T1000 (cell line): ENCODE measurements around the gene UBAC1.
A peak's percentile ranks its signal among the peaks of the same experiment; 100 is the strongest.

Experiments
- DNase-seq: peaks from one replicate; lab custom pipeline; 2025; ENCODE audit warnings: mixed read lengths; lab: John Stamatoyannopoulos, UW

The UBAC1 gene

DNA sequence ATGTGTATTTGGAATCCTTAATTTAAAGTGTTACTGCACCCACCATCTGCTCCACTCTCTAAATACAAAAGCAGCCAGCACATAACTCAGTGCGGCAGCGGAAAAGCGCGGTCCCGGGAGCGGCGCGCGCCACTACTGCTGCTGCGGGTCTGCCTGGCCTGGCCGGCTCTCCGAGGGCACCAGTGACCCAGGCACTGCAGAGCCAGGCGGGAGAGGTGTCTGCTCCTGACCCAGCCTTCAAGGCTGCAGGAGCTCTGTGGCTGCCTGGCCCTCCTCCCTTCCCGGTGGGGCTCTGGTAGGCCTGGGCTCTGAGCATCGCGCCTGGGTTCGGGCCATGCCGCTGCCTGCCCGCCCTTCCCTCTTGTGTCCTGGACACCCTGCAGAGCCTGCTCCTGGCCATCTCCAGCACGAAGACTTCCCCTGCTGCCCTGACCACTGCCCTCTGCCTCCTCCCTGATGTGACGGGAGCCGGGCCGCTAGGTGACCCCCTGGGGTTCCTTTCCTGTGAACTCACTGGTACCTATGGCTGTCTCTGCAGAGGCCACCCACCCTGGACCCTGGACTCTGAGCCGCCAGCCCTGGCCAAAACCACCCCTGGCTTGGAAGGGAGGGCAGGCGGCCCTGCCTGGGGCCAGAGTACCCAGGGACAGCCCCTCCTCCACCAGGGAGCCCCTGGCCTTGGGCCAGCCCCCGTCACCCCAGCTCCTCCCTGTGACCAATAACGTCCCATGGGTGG is 32.8 kb upstream of the UBAC1 start:
- DNase-seq = no peak

GRCh38 chr9:135993409-135993742 is 32.2 kb upstream of the UBAC1 start:
- no peak for DNase-seq

DNA sequence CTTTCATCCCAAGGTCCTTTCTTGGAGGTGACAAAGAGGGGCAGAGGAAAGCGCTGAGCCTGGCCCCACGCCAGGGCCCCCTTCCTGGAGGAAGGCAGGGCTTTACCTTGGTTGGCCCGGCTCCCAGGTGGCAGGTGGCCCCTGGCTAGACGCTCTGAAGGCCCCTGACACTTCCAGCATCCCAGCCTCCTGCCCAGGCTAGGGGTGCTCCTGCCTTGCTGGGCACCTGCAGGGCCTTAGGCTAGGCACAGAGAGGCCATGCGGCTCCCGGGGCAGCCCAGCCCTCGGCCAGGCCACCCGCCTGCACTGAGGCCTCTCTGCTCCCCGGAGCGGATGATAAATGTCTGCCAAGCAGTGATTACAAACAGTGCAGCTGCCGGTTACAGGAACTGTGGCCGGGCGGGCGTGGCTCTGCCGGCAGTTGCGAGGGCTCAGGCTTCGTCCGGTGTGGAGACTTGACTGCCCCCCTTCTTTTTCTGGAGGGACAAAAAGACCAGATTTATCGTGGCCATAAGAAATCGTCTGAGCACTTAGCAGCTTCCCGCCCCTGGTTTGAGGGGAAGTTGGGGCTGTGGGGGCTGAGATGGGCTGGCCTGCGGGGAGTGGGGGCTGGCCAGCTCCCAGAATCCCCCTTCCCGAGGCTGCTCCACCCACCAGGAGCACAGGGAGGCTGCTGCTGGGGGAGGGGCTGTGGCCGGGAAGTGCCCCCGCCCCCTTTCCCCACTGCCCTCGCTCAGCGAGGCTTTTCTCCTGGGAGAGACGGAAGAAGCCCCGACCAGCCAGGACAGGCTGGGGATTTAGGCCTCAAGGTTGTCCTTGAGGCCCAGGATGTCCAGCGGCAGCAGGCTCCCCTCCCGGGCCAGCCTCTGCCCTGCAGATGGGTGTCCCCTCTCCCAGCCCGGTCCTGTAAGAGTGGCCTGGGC is 31.6 kb upstream of the UBAC1 start:
- DNase-seq = peak; percentile 51

- DNase-seq = no peak
Measured at GRCh38 chr9:135991771-135992170, 30.6 kb upstream of the UBAC1 start.

DNA sequence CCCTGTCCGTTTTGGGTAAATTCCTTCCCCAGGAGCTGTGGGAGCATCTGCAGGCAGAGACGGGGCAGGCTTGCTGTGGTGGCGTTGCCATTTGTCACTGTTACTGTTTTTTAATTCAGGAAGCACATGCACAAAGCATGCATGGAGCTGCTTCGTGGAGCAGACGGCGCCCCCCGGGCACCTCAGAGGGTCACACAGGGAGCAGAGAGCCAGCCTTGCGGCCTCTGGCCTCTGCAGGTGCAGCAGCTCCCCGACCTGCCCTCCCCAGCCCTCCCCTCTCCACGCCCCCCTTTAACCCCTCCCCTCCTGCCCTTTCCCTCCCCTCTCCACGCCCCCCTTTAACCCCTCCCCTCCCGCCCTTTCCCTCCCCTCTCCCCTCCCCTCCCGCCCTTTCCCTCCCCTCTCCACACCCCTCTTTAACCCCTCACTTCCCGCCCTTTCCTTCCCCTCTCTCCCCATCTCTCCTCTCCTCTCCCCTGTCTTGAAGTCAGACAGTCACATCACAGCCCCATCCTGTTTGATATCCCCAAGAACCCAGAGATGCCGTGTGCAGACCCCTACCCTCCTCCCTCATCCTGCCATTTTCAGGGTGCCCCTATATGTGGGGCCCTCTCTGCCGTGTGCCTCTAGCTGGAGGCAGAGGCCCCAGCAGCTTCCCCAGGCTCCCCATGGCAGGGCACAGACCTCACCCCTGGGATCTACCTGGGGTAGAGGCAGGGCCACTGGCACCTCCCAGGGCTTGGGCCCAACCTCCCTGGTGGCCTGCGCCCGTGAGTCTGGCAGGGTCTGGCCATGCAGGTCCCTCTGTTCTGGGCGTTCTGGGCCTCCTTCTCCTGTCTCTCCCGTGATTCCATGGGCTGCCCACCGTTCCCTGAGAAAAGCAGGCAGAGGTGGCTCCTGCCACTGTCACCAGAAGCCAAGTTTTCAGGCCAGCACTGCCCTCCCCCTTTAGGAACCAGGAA is 29.6 kb upstream of the UBAC1 start:
- no peak for DNase-seq

GRCh38 chr9:135989722-135990467 is 28.7 kb upstream of the UBAC1 start:
- DNase-seq = no peak

DNA sequence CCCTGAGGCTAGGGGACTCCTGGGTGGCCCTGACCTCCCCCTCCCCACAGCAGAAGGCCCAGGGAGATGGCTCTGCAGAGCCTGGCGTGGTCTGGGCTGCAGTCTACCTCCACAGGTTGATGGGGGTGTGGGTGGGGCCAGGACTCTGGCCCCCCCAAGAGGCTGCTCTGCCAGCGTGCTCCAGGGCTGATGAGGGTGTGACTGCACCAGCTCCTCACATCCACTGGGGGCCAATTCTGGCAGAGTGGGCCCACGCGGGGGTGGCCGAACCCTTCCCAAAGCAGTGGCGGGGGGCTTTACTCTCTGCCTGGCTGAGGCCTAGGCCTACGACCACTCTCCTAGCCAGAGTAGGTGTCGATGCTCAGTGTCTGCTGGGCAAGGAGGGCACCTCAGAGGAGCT is 28.0 kb upstream of the UBAC1 start:
- DNase-seq = no peak

DNA sequence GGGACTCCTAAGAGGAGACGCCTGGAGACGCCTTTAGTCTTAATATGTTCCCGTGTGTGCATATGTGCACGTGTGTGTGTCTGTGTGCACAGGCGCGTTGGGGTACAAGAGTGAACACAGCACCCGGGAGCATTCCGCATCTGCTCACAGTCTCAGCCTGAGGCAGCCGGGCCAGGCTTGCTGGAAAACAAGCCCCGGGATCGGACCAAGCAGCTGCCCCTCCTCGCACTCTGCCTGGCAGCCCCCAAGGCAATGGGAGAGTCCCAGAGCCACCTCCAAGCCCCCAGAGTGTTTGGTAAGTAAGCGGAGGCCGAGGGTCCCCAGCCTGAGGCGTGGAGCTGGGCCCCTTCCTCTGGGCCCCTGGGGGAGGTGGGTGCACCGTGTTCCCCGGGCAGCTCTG is 27.3 kb upstream of the UBAC1 start:
- DNase-seq = no peak

DNA sequence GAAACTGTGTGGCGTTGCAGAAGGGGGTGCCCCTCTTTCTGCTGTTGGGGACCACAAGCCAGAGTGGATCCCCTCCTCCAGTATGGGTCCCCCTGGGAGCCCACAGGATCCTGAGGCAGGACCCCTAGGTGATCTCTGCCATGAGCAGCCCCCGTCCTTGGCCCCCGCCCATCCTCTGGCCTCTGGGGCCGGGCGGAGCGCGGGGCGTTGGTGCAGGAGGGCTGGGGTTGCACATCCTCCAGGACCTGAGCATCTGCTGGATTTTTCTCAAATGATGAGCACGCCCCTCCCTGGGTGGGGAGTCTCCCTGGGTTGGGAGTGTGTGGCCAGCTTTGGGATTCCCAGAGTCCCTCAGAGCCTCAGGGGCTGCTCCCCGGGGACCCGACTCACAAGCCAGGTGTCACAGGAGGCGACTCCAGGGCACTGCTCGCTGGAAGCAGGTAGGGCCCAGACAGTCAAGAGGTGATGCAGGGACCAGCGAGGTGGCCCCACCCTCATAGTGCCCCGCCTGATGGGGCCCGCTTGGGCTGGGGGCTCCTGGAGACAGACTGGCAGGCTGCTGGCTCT is 26.7 kb upstream of the UBAC1 start:
- DNase-seq = no peak

DNA sequence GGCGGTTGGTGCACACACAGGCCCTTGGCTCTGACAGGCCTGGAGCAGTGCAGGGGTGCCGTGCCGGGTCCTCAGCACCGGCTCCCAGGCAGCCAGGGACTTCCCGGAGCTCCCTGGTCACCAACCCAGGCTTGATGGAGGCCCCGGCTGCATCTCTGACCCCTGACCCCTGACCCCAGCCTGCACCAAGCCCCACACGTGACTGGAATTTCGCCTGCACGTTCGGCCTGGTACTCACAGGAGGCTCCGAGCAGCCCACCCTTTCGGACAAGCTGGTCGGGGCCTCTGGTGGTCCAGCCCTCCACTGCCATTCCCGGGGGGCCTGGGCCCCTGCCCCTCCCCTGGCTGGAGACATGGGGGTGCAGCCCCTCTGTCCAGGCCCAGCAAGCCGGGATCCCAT is 25.4 kb upstream of the UBAC1 start:
- no peak for DNase-seq

DNA sequence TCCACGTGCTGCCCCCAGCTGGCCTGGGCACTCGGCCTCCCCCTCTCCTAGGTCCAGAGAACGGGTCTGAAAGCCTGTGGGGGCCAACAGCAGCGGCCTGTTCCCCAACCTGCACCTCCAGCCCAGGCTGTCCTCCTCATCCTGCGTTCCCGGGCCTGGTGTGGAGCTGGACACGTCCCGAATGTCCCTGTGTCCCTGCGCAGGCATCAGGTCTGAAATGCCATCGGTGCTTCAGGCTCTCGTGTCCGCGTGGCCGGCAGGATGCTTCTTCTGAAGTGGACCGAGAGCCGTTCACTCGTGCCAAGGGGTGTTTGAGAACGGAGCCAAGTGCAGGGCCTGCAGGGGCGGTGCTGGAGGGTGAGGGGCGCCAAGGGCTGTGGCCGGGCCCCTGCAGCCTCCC is 24.7 kb upstream of the UBAC1 start:
- DNase-seq = no peak

- no peak for DNase-seq
Measured at GRCh38 chr9:135985459-135985774, 24.2 kb upstream of the UBAC1 start.

GRCh38 chr9:135984072-135984710 is 23.0 kb upstream of the UBAC1 start:
- no peak for DNase-seq

DNA sequence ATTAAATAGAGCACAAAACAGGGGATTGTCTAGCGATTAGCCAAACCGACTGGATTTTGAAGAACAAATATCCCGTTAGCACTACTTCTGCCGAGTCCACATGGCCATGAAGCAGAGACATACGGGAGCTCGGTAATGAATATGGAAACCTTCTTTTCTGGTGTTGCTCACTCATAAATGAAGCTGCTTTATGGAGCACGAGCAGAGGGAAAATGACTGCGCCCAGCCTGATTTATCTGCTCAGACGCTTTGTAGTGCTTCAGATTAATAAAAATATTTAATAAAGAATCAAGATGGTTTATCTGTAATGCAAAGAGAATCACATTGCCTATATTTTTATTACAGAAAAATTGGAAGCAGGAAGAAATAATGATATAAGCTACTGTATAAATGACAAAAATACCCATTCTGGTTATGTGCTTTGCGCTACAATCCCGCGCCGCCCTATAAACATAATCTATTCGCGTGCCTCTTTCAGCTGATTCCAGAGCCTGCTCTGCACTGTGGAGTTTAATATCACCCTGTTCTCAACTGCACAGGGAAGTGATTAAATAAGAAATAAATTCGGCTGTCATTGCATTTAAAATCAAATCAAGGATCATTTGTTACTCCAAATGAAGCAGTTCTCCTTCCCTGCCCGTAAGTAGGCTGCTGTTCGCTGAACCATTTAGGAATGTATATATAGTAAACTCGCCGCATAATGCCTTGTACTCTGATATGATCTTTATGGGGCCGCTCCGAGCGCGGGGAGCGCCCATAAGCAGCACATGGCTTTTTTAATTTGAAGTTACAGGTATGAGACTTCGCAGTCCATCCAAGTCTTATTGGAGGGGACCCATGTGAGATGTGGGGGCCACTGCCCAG is 22.3 kb upstream of the UBAC1 start:
- no peak for DNase-seq

GRCh38 chr9:135982499-135983207 is 21.5 kb upstream of the UBAC1 start:
- DNase-seq = no peak

GRCh38 chr9:135980926-135981630 is 19.9 kb upstream of the UBAC1 start:
- DNase-seq = no peak

DNA sequence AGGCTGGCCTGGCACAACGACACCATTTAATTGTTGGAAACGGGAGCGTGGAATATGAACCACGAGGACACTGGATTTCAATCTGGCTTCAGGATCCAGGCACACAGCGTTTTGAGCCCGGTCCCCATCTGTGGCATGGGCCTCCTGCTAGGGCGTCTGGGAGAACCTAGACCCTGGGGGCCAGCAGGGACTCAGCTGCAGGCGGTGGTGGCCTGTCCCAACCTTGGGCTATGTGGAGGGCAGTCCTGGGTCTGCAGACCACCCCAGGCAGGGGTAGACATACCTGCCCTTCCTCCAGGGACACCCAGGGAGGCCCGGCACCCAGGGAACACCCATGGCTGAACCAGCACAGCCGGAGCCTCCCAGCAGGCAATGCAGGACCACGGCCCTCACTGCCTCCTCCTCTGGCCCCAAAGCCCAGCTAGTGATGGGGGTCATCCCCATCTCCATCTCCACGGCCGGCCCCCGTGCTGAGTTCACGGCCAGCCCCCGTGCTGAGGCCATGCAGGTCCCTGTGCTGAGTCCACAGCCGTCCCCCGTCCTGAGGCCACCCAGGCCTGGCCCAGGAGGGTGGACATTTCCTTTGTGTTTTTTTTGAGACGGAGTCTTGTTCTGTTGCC is 18.5 kb upstream of the UBAC1 start:
- no peak for DNase-seq
